GM19452 (cell line): ENCODE results near the gene GALK1.
"Not testable (repeated sequence)": the region's sequence is repeated elsewhere in the genome, so short reads cannot be mapped to it uniquely, and the experiment has no call there.

ENCODE experiments used
- ATAC-seq: cut with Tn5 transposase; IDR thresholded peaks from one replicate; pipeline ENCODE4 v1.9.1; 2021; ENCODE audit not compliant: unreplicated experiment

GALK1 gene

GRCh38 chr17:75764711-75765421 is at the start of gene GALK1:
GALK1 (minus strand) TSS chr17:75765192; CDS start chr17:75765136, 56 bp downstream.
- ATAC-seq, result peak; percentile 76

- ATAC-seq, result no peak
These were observed 49.0 kb upstream of the GALK1 start for GRCh38 chr17:75814021-75814395.

GRCh38 chr17:75813081-75814020 is 48.4 kb upstream of the GALK1 start:
- ATAC-seq, result no peak

GRCh38 chr17:75812096-75813013 is 47.4 kb upstream of the GALK1 start:
- no peak for ATAC-seq

- ATAC-seq, result no peak
These were observed 46.2 kb upstream of the GALK1 start for GRCh38 chr17:75811174-75811573.

- ATAC-seq, result not testable (repeated sequence)
These were observed 45.8 kb upstream of the GALK1 start for GRCh38 chr17:75810756-75811155.

- ATAC-seq, result no peak
These were observed 45.2 kb upstream of the GALK1 start for GRCh38 chr17:75810216-75810615.

DNA sequence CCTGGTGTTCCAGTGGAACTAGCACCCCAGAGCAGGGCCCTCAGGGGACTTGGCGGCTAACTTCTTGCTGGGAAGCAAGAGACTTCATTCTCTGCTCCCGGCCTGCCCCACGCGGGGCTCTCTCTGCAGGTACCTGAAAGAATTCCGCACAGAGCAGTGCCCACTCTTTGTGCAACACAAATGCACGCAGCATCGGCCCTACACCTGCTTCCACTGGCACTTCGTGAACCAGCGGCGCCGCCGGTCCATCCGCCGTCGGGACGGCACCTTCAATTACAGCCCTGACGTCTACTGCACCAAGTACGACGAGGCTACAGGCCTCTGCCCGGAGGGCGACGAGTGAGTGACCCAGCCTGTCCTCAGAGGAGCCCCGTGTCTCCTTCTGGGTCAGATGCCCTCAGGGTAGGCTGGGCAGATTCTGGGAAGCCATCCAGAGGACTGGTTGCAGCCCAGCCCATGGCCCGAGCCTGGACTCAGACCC is 44.7 kb upstream of the GALK1 start:
- ATAC-seq, result no peak

DNA sequence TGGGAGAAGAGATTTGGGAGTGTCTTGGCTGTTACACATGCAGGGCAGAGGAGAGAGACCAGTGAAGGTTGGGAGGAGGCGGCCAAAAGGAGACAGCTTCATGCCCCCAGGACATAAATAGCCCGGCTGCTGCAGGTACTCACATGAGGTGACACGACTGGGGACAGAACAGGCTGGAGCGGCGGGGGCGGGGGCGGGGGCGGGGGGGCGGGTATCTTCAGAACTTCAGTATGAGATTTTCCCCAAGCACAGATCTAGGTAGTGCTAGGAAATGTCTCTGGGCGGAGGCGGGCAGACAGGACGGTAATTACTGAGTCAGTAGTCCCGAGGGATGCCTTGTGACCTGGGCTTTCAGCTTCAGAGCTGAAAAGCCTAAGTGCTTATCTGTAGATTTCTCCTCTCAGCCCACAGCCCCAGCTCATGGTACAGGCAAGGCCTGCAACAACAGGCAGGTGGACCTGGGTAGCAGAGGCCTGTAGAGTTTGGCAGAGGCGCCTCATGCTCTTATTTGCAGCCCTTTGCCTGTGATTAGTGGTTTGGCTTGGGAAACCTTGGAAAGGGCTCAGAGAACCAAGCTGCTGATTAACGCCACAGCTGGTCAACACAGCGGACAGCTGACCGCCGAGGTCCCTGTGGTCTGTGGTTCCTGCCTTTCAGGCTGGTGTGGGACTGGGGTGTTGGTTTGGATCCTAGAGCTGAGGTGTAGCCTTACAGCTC is 44.1 kb upstream of the GALK1 start:
- ATAC-seq, result no peak

DNA sequence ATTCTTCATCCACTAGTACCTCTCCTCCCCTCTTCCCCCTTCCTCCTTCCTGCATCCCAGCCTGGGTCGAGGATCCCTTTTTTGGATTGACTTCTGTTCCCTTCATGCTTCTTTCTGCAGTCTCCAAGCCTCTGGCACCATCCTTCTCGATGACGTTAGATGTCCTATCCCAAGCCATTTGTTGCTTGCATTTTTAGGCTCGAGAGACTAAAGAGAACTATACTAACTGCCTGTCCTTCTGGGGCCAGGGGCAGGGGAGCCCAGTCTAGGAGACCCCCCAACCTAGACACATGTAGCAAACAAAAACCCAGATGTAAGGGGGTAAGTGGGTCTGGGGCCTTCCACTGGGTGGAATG is 43.5 kb upstream of the GALK1 start:
- no peak for ATAC-seq

- ATAC-seq, result no peak
These were observed 42.9 kb upstream of the GALK1 start for GRCh38 chr17:75807861-75808260.

GRCh38 chr17:75806822-75807500 is 42.0 kb upstream of the GALK1 start:
- ATAC-seq, result no peak

- no peak for ATAC-seq
These were observed 38.9 kb upstream of the GALK1 start for GRCh38 chr17:75803883-75804282.

GRCh38 chr17:75799402-75799801 is 34.4 kb upstream of the GALK1 start:
- no peak for ATAC-seq

- ATAC-seq, result no peak
These were observed 31.0 kb upstream of the GALK1 start for GRCh38 chr17:75795820-75796607.

GRCh38 chr17:75793460-75793859 is 28.5 kb upstream of the GALK1 start:
- no peak for ATAC-seq

DNA sequence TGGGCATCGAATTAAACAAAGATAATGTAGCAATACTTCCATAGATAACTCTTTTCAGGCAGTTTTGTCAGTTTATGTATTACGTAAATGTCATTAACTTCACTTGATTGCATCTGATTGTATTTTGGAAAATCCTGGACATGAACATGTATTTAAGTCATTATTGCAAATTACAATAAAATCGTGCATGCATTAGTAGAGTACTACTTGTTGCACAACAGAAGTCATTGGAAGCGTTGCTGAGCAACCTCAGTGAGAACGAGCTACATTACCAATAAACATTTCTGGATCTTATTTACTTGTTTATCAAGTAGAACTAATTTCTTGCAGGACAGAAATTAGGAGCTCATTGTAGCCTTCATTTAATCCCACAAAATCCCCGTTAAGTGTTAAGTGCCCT is 26.3 kb upstream of the GALK1 start:
- no peak for ATAC-seq

DNA sequence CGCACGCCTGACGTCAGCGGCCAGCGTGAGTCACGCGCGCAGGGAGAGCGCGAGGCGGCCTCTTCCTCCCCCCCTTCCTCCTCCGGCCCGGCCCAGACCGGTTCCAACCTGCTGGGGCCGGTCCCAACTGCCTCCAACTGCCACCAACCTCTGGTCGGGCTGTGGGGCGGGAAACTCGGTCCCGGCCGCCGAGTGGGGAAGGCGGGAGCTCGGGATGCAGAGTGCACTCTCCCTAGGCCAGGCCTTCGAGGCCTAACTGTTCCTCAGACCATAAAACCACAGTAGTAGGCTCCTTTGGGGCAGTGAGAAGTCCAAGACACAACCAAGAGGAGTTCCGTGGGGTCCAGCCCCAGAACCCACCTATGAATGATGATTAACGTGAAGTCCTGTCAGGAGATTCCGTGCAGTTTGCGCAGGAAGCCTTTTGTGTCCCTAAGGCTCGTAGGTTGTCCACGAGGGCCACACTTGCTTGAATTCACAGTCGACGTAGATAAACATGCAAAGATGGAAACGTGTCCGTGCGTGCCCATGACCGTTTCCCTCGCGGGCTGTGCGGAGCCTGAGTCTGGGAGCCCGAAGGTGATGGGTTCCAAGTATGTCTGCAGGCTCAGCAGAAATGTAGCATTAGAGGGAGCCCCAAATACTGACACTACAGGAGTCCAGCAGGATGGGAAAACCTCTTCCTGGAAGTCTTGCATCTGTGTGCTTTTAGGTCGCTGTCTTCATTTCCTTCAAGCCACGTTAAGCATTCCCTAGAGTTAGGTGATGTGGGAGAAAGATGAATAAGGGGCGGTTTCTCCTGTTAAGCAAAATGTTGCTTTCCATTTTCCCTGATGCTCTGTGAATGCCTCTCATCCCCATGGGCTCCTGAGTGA is 20.3 kb upstream of the GALK1 start:
- ATAC-seq, result peak; percentile 46
